DND-41 (cell line): ENCODE data around the gene SLC36A2.

Experiments used
- CTCF ChIP-seq: IDR thresholded peaks from 2 replicates; pipeline ENCODE4 v1.5.1; 2012; ENCODE audit warnings: borderline replicate concordance, low read length, moderate library complexity, mild to moderate bottlenecking; ENCODE audit not compliant: poor library complexity, severe bottlenecking; ENCODE audit errors: extremely low read depth
- EZH2 ChIP-seq: IDR thresholded peaks from 3 replicates; pipeline ENCODE4 v1.6.1; 2012; ENCODE audit warnings: borderline replicate concordance, low read depth, mild to moderate bottlenecking, moderate library complexity, low read length, inconsistent platforms; ENCODE audit not compliant: severe bottlenecking

DNA sequence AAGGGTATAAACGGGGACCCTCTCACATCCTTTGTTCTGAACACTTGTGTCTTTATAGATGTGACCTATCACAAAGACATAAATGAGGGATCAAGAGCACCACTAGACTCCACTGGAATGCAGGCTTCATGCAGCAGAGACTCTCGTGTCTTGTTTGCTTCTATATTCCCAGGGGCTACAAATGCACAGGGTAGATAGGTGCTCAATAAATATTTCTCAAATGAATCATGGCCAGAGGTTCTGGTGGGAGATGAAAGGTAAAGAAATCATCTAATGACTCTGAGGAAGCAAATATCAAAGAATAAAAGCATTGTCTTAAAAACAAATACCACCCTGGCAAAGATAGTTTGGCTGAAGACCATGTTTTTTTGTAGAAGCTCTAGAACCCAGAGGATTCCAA is 50.4 kb downstream of the SLC36A2 start:
- TF ChIP-seq CTCF (no peak), EZH2 (no peak)
